NCI-H510A (cell line): ENCODE data around the gene IVL.

Experiments used
- DNase-seq: peaks from one replicate; lab custom pipeline; 2025; lab: John Stamatoyannopoulos, UW

IVL gene

DNA sequence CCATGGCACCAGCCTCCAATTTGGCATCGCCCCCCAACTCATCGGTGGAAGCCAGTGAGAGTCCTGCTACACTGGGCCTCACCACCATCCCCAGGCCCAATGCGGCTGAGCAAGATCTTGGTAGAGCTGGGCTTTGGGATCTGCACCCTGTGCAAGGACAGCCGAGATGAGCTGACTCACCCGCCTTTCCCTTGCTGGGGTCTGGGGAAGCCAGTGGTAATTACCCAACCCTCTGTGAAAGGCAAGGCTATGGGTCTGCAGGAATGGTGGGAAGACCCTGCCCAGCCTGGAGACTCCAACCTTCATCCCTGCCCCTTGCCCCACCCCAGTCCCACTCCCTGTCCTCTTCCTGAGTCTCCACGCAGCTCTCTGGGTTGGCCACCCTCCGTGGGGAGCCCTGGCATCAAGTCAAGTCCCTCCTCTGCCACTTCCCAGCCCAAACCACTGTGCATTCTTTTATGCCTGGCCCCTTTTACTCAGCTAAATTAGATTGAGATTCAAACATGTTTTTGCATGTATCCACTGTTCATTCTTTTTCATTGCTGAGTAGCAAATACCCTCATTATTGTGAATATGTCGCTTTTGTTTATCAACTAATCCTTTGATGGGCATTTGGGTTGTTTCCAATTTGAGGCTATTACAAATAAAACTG lies 21.5 kb upstream of the IVL start:
- DNase-seq = no peak

DNA sequence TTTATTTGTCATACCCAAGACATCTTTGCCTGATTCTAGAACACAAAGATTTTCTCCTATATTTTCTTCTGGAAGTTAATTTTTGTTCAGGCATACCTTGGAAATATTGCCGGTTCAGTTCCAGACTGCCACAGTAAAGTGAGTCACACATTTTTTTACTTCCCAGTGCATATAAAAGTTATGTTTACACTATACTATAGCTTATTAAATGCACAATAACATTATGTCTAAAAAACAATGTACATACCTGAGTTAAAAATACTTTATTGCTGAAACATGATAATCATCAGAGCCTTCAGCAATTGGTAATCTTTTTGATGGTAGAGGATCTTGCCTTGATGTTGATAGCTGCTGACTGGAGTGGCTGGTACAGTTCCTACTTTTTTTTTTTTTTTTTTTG lies 20.2 kb upstream of the IVL start:
- no peak for DNase-seq

DNA sequence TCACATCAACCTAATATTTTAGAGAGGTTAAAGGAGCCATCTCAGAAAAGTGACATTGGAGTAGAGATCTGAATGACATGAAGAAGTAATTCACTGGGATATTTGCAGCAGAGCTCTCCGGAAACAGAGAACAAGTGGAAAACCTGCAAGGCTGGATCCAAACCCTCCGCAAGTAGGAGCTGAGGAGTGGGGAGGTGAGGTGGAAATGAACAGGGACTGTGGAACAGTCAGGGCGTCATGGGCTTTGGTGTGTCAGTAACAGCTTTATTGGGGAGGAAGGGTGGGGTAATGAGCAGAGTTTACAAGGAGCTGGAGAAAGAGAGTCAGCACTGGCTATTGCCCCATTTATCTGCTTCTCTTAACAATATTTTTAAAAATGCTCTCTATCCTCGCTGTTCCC lies 9.3 kb upstream of the IVL start:
- DNase-seq = no peak

DNA sequence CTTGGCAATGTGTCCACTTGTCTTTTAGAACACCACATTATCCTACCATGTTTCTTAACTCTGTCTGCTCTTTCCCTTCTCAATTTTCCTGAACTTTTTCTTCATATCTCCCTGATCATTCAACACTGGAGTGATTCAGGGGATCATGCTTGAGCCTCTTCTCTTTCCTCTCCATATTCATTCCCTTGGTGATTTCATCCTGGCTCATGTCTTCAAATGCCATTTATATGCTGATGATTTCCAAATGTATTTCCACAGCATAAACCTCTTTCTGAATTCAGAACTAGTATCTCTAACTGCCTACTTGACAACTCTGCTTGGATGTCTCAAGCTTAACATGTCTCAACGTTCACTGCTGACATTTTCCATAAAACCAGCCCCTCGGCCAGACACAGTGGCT lies 8.5 kb upstream of the IVL start:
- no peak for DNase-seq

DNA sequence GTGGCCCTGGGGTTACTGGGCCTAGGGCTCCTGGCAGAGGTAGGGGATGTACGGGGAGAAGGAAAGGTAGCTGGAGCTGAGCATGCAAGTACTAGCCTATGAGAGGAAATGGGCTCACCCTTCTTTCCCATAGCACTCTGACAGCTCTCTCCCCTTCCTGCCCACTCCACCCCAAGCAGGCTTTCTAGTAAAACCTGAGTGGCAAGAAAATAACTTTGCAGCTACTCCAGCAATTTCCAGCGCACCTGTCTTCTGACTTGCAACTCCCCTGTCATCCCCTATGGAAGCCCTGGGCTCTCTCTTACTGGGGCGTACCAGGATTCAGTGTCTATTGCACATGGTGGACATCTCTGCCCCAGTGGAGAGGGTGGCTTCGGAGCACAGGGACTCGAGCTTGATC lies 6.7 kb upstream of the IVL start:
- DNase-seq = no peak

- DNase-seq = no peak
Observed at GRCh38 chr1:152902636-152903035, 5.7 kb upstream of the IVL start.

DNA sequence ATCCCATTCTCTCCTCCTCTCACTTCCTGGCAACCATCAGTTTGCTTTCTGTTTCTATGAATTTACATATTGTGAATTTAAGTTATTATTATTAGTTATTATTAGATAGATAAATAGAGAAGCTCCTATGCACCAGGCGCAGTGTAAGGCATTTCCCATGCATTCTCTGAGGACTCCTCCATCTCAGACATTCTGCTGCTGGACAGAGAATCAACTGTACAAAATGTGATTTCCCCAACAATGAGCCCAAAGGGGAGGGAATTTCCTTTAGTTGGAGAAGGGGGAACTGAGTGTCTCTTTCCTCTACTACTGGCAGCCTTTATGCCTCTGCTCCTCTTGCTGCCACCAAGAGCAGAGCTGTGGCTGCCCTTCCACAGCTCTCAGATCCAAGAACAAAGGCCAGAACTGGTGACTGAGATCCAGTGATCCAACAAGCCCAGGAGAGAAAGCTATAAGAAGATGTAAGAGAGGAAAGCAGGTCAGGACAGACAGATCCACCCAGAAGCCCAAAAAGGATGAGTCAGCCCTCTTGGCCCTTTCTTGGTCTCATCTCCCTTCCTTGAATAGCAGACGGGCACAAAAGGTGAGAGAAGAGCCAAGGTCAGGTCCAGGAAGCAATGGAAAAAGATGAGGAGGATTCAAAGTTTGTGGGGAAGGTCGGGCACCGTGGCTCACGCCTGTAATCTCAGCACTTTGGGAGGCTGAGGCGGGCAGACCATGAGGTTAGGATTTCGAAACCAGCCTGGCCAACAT lies 3.5 kb upstream of the IVL start:
- no peak for DNase-seq

DNA sequence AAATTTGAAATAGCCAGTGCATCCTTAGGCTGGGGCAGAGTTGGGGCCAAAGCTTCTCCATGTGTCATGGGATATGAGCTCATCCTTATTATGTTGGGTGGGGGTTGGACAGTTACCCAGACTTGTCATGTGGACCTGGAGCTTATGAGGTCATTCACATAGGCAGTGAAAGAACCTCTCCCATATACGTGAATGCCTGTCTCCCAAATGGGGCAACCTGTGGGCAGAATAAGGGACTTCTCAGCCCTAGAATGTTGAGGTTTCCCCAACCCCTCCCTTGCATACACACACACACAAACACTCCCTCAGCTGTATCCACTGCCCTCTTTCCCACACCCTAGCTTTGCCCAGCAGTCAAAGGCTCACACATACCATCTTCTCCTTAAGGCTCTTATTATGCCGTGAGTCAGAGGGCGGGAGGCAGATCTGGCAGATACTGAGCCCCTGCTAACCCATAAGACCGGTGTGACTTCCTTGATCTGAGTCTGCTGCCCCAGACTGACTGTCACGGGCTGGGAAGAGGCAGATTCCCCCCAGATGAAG lies 2.3 kb upstream of the IVL start:
- DNase-seq = no peak

GRCh38 chr1:152909206-152909605 lies 860 bp downstream of the IVL start:
- DNase-seq = no peak

DNA sequence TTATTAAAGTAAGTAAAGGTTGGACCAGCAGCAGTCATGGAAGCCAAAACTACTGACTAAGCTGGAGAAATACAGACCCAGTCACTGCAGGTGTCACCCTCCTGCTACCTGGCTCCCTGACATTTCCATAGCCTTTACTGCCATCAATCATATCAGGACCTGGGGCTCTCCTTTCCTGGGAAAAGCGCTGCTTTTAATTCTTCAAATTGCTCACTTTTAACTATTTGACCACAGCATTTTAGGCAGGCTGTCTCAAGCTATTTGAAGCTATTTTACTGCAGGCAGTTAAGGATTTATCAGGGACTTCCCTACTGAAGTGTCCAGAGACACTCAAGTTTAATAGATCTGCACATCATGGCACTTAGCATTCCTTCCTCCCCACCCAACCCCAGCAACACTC lies 4.1 kb downstream of the IVL start:
- DNase-seq = no peak

DNA sequence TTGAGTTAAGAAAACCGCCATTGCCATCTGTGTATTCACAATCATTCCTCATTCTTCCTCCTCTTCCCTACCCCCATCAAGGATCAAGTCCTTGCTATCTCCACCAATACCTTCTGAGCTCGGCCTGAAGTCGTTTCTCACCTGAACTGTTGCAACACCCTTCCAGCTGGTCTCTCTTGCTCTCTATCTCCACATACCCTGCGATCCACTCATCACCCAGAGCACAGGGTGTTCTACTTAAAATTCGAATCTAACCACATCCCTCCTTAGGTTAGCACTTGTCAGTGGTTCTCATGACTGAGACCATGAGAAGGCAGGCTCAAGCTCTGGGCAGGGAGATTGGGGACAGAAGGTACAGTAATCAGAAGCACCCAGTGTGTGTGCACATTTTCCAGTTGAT lies 4.6 kb downstream of the IVL start:
- no peak for DNase-seq

DNA sequence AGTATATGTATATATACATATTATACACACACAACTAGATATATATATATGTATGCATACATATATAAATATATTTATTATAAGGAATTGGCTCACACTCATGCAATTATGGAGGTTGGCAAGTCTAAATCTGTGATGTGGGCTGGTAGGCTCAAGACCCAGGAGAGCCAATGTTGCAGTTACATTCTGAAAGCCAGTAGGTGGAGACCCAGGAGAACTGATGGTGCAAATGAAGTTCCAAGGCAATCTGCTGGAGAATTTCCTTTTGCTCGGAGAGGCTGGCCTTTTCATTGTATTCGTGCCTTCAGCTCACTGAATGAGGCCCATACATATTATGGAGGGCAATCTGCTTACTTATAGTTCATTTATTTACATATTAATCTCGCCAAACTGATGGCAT lies 9.4 kb downstream of the IVL start:
- DNase-seq = no peak

DNA sequence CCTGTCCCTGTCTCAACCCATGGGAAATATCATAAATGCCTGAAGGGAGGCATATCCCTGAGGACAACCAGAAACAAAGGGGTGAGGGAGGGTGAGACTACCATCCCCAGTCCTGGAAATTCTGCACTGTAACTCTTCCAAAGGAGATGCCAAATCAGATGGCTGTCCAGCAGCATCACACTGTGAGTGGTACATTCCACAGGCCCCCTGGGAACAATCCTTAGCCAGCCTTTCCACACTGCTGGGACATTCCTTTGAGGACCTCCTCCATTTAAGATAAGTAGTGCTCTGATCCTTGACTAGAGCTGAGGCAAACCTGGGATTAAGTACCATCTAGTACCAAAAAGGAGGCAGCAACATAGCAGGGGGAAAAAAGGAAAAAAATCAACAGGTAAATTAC lies 10.7 kb downstream of the IVL start:
- no peak for DNase-seq

DNA sequence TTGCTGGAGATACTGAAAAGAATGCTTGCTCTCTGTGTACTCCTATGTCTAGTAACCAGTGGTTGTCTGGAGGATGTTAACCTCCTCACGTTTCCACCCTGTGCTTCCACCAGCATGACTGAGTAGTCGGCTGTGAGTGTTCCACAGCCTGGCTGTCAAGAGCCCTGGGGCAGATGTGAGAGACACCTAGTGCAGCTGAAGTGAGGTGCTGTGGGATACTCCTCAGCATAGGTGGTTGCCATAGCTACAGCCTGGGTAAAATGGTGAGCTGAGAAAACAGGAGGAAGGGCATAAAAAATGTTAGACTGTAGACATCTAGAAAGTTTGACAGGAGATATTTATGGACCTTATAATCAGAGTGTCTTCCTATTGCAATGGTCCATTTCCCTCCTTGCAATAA lies 15.8 kb downstream of the IVL start:
- DNase-seq = no peak

GRCh38 chr1:152926091-152926490 lies 17.7 kb downstream of the IVL start:
- DNase-seq = no peak

- no peak for DNase-seq
Observed at GRCh38 chr1:152928671-152929070, 20.3 kb downstream of the IVL start.

- DNase-seq = no peak
Observed at GRCh38 chr1:152932170-152932811, 23.9 kb downstream of the IVL start.

GRCh38 chr1:152933196-152933595 lies 24.9 kb downstream of the IVL start:
- no peak for DNase-seq

DNA sequence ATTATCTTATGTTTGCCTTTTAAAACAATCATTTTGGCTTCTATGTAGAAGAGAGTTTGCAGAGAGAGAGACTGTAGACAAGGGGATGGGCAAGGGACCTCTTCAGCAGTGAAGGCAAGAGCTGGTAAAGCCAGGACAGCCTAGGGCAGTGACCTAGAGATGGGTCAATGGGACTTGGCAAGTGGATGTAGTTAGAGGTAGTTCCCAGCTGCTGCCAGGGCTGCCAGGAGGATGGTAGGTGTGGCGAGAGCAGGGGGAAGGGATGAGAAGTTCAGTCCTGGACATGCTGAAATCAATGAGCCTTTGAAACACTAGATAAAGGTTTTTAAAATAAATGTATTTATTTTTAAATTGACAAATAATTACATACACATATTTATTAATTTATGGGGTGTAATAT lies 32.3 kb downstream of the IVL start:
- DNase-seq = no peak

- DNase-seq = no peak
Observed at GRCh38 chr1:152941037-152941711, 32.8 kb downstream of the IVL start.

GRCh38 chr1:152942161-152942560 lies 33.8 kb downstream of the IVL start:
- DNase-seq = no peak

DNA sequence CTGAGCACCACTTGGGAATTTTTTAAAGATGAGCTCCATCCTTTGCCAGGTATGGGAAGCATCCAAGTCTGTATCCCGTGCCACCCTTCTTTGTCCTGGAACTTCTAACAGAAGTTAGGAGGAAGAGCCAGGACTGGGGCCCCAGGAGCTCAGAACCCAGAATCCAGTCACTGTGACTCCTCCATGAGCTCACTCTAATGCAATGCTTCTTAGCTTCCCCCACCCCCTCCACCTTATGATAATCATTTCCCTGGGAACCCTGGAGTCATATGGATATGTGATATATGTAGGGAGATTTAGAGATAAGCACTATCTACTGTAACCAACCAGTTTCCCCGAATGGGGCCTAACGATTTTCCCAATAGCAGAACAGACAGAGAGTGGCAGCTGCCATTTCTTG lies 37.9 kb downstream of the IVL start:
- no peak for DNase-seq
